SU-DHL-6 (cell line): ENCODE measurements around the gene DGKB.

Source experiments
- H2AFZ ChIP-seq: fragments of 200-600 bp; sonication (generic); 2 replicates; pipeline ENCODE4 v1.6.1; 2014; ENCODE audit warnings: low read depth, mild to moderate bottlenecking, moderate library complexity, mixed read lengths, antibody characterized with exemption, low read length; ENCODE audit not compliant: severe bottlenecking
- H3F3A ChIP-seq: fragments of 200-600 bp; shearing (Covaris generic); 2 replicates; pipeline ENCODE4 v1.6.0; 2016; ENCODE audit warnings: antibody characterized with exemption, mild to moderate bottlenecking; ENCODE audit not compliant: insufficient read depth
- H3K27ac ChIP-seq: fragments of 200-600 bp; sonication (generic); 2 replicates; pipeline ENCODE4 v1.5.1; 2016; ENCODE audit warnings: low read depth, mild to moderate bottlenecking, low read length, moderate library complexity, mixed read lengths
- H3K27me3 ChIP-seq: fragments of 200-600 bp; sonication (generic), shearing (Covaris generic); 2 replicates; pipeline ENCODE4 v1.6.0; 2014; ENCODE audit warnings: mild to moderate bottlenecking, low read length
- H3K36me3 ChIP-seq: fragments of 200-600 bp; sonication (generic); 2 replicates; pipeline ENCODE4 v1.6.1; 2014; ENCODE audit warnings: mild to moderate bottlenecking, low read length, mixed read lengths
- H3K4me2 ChIP-seq: fragments of 300-600, 200-600 bp; shearing (Covaris generic), sonication (generic); 2 replicates; pipeline ENCODE4 v1.6.0; 2014; ENCODE audit warnings: low read length, low read depth, mild to moderate bottlenecking; ENCODE audit not compliant: poor library complexity, severe bottlenecking
- H3K4me3 ChIP-seq: fragments of 200-600 bp; sonication (generic); 2 replicates; pipeline ENCODE4 v1.5.1; 2014; ENCODE audit warnings: antibody characterized with exemption, low read length, mild to moderate bottlenecking, mixed read lengths; ENCODE audit not compliant: insufficient read depth, poor library complexity, severe bottlenecking
- H3K79me2 ChIP-seq: fragments of 200-600 bp; sonication (generic); 2 replicates; pipeline ENCODE4 v1.6.1; 2014; ENCODE audit warnings: mild to moderate bottlenecking, low read length, moderate library complexity; ENCODE audit not compliant: insufficient read depth
- H3K9ac ChIP-seq: fragments of 200-600 bp; sonication (generic); 2 replicates; pipeline ENCODE4 v1.7.0; 2014; ENCODE audit warnings: mild to moderate bottlenecking, low read length
- H3K9me2 ChIP-seq: fragments of 200-600 bp; sonication (generic); replicated peaks from 2 replicates; pipeline ENCODE4 v1.6.1; 2014; ENCODE audit warnings: low read length; ENCODE audit not compliant: insufficient read depth
- H3K9me3 ChIP-seq: fragments of 200-600 bp; sonication (generic); 2 replicates; pipeline ENCODE4 v1.6.1; 2014; ENCODE audit warnings: low read length, mixed read lengths; ENCODE audit not compliant: insufficient read depth
- H4K20me1 ChIP-seq: fragments of 200-600 bp; sonication (generic); 2 replicates; pipeline ENCODE4 v1.6.1; 2014; ENCODE audit warnings: low read depth, mild to moderate bottlenecking, antibody characterized with exemption, low read length, moderate library complexity, mixed read lengths
- EZH2phosphoT487 ChIP-seq: fragments of 200-600 bp; sonication (generic), shearing (Covaris generic); conservative IDR thresholded peaks from 2 replicates; pipeline ENCODE4 v1.6.1; 2018; ENCODE audit warnings: mild to moderate bottlenecking, antibody characterized with exemption, low read length, moderate library complexity, mixed read lengths
- TF ChIP-seq, protein P1 (sequence below): fragments of 200-600 bp; sonication (generic); IDR thresholded peaks from one replicate; pipeline ENCODE4 v1.5.1; 2017; ENCODE audit warnings: antibody characterized with exemption, mild to moderate bottlenecking, low read length, moderate library complexity; ENCODE audit not compliant: insufficient read depth, poor library complexity, severe bottlenecking

The DGKB gene

DNA sequence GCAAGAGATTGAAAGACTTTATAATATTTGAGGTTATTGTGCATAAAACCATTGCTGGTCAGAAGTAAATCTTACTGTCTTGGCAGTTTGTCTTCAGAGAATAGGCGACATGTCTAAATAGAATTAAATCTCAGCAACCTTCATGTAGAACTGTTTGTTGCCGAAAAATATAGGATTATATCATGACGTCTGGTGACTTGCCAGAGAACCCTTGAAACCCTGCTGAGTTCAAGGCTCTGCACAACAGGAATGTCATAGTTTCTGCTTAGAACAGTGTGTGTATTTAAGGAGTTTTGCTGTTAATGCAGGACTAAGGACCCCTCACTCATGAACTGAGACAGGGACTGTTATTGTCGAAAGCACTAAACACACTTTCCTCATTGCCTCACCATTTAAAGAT lies 706.7 kb downstream of the DGKB start:
- Histone ChIP-seq H3F3A (no peaks in the 10 kb centered on the region), H3K79me2 (no peaks in the 10 kb centered on the region), H3K4me2 (no peak overlapping the region), H3K4me3 (no peak overlapping the region), H4K20me1 (no peaks in the 10 kb centered on the region), H3K27me3 (no peaks in the 10 kb centered on the region), H2AFZ (no peak overlapping the region), H3K9me3 (no peaks in the 10 kb centered on the region), H3K36me3 (no peaks in the 10 kb centered on the region), H3K27ac (no peak overlapping the region), H3K9ac (no peak overlapping the region), H3K9me2 (0 out of 2 replicates have a peak, but pooled peaks cover 4% of the 10 kb centered on the region)
- TF ChIP-seq, protein P1, sequence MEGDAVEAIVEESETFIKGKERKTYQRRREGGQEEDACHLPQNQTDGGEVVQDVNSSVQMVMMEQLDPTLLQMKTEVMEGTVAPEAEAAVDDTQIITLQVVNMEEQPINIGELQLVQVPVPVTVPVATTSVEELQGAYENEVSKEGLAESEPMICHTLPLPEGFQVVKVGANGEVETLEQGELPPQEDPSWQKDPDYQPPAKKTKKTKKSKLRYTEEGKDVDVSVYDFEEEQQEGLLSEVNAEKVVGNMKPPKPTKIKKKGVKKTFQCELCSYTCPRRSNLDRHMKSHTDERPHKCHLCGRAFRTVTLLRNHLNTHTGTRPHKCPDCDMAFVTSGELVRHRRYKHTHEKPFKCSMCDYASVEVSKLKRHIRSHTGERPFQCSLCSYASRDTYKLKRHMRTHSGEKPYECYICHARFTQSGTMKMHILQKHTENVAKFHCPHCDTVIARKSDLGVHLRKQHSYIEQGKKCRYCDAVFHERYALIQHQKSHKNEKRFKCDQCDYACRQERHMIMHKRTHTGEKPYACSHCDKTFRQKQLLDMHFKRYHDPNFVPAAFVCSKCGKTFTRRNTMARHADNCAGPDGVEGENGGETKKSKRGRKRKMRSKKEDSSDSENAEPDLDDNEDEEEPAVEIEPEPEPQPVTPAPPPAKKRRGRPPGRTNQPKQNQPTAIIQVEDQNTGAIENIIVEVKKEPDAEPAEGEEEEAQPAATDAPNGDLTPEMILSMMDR: no peak
- TF ChIP-seq EZH2phosphoT487: no peak

GRCh38 chr7:14195079-14195478 lies 707.5 kb downstream of the DGKB start:
- no peak overlapping the region for H3K27ac ChIP-seq
- no peaks in the 10 kb centered on the region for H3K79me2 ChIP-seq
- H3K4me3 ChIP-seq: no peak overlapping the region
- no peaks in the 10 kb centered on the region for H3K9me3 ChIP-seq
- no peaks in the 10 kb centered on the region for H3K27me3 ChIP-seq
- no peak overlapping the region for H3K9ac ChIP-seq
- no peaks in the 10 kb centered on the region for H3F3A ChIP-seq
- no peak overlapping the region for H2AFZ ChIP-seq
- no peaks in the 10 kb centered on the region for H4K20me1 ChIP-seq
- 0 out of 2 replicates have a peak, but pooled peaks cover 4% of the 10 kb centered on the region for H3K9me2 ChIP-seq
- no peaks in the 10 kb centered on the region for H3K36me3 ChIP-seq
- TF ChIP-seq, protein P1: no peak
- TF ChIP-seq EZH2phosphoT487: no peak
- H3K4me2 ChIP-seq: no peak overlapping the region

DNA sequence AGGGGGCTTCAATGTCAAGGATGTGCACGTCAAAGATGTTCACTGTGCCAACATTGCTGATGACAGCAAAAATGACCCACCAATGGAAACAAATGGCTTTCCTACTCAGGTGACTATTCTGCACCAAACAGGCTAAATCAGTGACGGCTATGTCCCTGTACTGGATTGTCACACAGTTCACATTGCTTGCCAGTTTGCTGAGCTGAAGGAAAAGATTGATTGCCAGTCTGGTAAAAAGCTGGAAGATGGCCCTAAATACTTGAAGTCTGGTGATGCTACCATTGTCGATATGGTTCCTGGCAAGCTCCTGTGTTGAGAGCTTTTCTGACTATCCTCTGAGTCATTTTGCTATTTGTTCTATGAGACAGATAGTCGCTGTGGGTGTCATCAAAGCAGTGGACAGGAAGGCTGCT lies 710.9 kb downstream of the DGKB start:
- no peaks in the 10 kb centered on the region for H3K9me2 ChIP-seq
- H4K20me1 ChIP-seq: no peaks in the 10 kb centered on the region
- no peaks in the 10 kb centered on the region for H3F3A ChIP-seq
- H3K9me3 ChIP-seq: no peaks in the 10 kb centered on the region
- H3K4me2 ChIP-seq: no peak overlapping the region
- no peak overlapping the region for H2AFZ ChIP-seq
- no peaks in the 10 kb centered on the region for H3K27me3 ChIP-seq
- no peaks in the 10 kb centered on the region for H3K79me2 ChIP-seq
- no peak overlapping the region for H3K4me3 ChIP-seq
- no peak overlapping the region for H3K9ac ChIP-seq
- no peak overlapping the region for H3K27ac ChIP-seq
- H3K36me3 ChIP-seq: no peaks in the 10 kb centered on the region
- no peak for TF ChIP-seq EZH2phosphoT487
- TF ChIP-seq, protein P1: no peak
